Right hindlimb (tissue), 1 donor: ENCODE data around the gene SRRM3.
A peak's percentile ranks its signal among the peaks of the same experiment; 100 is the strongest.
"Not testable (repeated sequence)": the region's sequence is repeated elsewhere in the genome, so short reads cannot be mapped to it uniquely, and the experiment has no call there.

ENCODE experiments used
- DNase-seq: peaks from one replicate; pipeline ENCODE4 v3.0.0-alpha.2; 2018

SRRM3 gene

GRCh38 chr7:76318488-76319353, 117.0 kb downstream of the SRRM3 start:
- peak; percentile 83 for DNase-seq

- DNase-seq, result no peak
Measured at GRCh38 chr7:76325092-76325491, 123.4 kb downstream of the SRRM3 start.

GRCh38 chr7:76325811-76326210, 124.1 kb downstream of the SRRM3 start:
- DNase-seq, result no peak

GRCh38 chr7:76326646-76327233, 125.0 kb downstream of the SRRM3 start:
- DNase-seq, result no peak

GRCh38 chr7:76327610-76328009, 125.9 kb downstream of the SRRM3 start:
- DNase-seq, result no peak

GRCh38 chr7:76328389-76328788, 126.7 kb downstream of the SRRM3 start:
- no peak for DNase-seq

GRCh38 chr7:76329479-76329878, 127.8 kb downstream of the SRRM3 start:
- DNase-seq, result no peak

- DNase-seq, result no peak
Measured at GRCh38 chr7:76330261-76330660, 128.6 kb downstream of the SRRM3 start.

GRCh38 chr7:76330673-76331072, 129.0 kb downstream of the SRRM3 start:
- DNase-seq, result no peak

- DNase-seq, result no peak
Measured at GRCh38 chr7:76332078-76332477, 130.4 kb downstream of the SRRM3 start.

- DNase-seq, result no peak
Measured at GRCh38 chr7:76333511-76334101, 131.9 kb downstream of the SRRM3 start.

GRCh38 chr7:76334320-76334967, 132.7 kb downstream of the SRRM3 start:
- DNase-seq, result no peak

GRCh38 chr7:76335417-76335816, 133.7 kb downstream of the SRRM3 start:
- not testable (repeated sequence) for DNase-seq

GRCh38 chr7:76336094-76336493, 134.4 kb downstream of the SRRM3 start:
- DNase-seq, result no peak
